GM12891 (cell line): ENCODE results near the gene LRRC7.

ENCODE experiments used
- PAX5 ChIP-seq: IDR thresholded peaks from 2 replicates; pipeline ENCODE4 v1.6.1; 2011; ENCODE audit warnings: low read length, moderate library complexity, mild to moderate bottlenecking; ENCODE audit not compliant: insufficient read depth, severe bottlenecking
- POLR2A ChIP-seq: IDR thresholded peaks from 2 replicates; pipeline ENCODE4 v1.6.1; 2011; ENCODE audit warnings: low read depth, low read length, control low read depth
- POLR2AphosphoS5 ChIP-seq: IDR thresholded peaks from 2 replicates; pipeline ENCODE4 v1.6.1; 2011; ENCODE audit warnings: low read depth, low read length, control low read depth
- POU2F2 ChIP-seq: IDR thresholded peaks from 2 replicates; pipeline ENCODE4 v1.6.1; 2011; ENCODE audit warnings: low read depth, mild to moderate bottlenecking, control low read depth, low read length, moderate library complexity
- SPI1 ChIP-seq: IDR thresholded peaks from 2 replicates; pipeline ENCODE4 v1.6.1; 2011; ENCODE audit warnings: low read depth, low read length, control low read depth
- TAF1 ChIP-seq: IDR thresholded peaks from 2 replicates; pipeline ENCODE4 v1.6.1; 2011; ENCODE audit warnings: low read depth, low read length, control low read depth

GRCh38 chr1:69733061-69733460, 165.3 kb downstream of the LRRC7 start:
- TF ChIP-seq POLR2A (no peak), POLR2AphosphoS5 (no peak), POU2F2 (no peak), SPI1 (no peak), TAF1 (no peak), PAX5 (no peak)
